ENCODE results near the gene DPP3. TPM values are rescaled to one million over a fixed set of nuclear protein-coding genes. Genes with fewer than 3 reads are reported as not detected.

The DPP3 gene
- total and polyA plus RNA-seq, 9 donors: 18.5 to 27.2 (median 23.0) TPM

DNA sequence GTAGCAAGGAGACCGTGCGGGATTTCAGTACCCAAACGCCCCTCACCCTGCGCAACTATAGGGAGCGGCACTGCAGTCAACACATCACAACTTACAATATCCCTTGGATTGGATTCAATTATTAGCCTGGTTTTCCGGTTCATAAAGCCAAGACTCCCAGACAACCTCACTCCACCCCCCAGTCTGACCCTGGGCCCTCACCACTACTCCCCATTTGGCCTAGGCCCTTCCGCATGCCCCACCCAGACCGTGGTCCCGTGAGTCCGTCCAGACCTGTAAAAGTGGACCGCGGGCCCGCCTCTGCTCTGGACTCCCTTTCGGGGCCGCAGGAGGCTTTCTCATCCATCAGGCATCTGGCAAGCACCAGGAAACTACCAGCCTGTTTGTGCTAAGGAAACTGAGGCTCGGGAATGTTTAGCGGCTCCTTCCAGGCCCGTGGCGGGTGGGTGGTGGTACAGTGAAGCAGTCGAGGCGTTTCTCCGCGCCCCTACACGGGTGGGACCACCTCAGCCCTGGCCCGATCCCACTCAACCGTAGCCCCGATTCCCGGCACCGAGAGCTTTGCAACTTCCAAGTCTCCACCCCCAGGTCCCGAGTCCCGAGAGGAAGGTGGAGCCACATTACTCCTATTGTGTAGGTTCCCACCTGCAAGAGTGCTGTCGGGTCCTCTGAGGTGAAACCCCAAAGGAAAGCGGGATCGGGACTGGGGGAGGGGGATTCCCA lies 679 bp upstream of the DPP3 start:
- peak overlapping the region; percentile 93 for H3K27ac ChIP-seq (ENCODE audit: low read length)
- under 1% methylated on average over 29 of the region's 34 CpGs for WGBS (ENCODE audit: insufficient coverage)
- peak overlapping the region; percentile 91 for H3K4me3 ChIP-seq (ENCODE audit: low read length)
- H3K36me3 ChIP-seq (ENCODE audit: control insufficient read depth, insufficient read depth, low read length): peaks cover 7% of the 10 kb centered on the region
- H3K9me3 ChIP-seq (replicated peaks; ENCODE audit: control insufficient read depth, low read depth, low read length): no peaks in the 10 kb centered on the region
- H3K27me3 ChIP-seq (ENCODE audit: control insufficient read depth, insufficient read depth, low read length): no peaks in the 10 kb centered on the region
- H3K4me1 ChIP-seq (ENCODE audit: control insufficient read depth, insufficient read depth, low read length): peaks cover 47% of the 10 kb centered on the region
- peak; percentile 55 for DNase-seq

GRCh38 chr11:66484806-66485380 lies 4.7 kb downstream of the DPP3 start:
- H3K9me3 ChIP-seq (replicated peaks; ENCODE audit: control insufficient read depth, low read depth, low read length): no peaks in the 10 kb centered on the region
- peaks cover 42% of the 10 kb centered on the region for H3K36me3 ChIP-seq (ENCODE audit: control insufficient read depth, insufficient read depth, low read length)
- H3K4me1 ChIP-seq (ENCODE audit: control insufficient read depth, insufficient read depth, low read length): peaks cover 14% of the 10 kb centered on the region
- H3K4me3 ChIP-seq (ENCODE audit: low read length): no peak overlapping the region
- H3K27me3 ChIP-seq (ENCODE audit: control insufficient read depth, insufficient read depth, low read length): no peaks in the 10 kb centered on the region
- WGBS (ENCODE audit: insufficient coverage): 85% methylated on average over 3 of the region's 7 CpGs
- no peak overlapping the region for H3K27ac ChIP-seq (ENCODE audit: low read length)
- DNase-seq: no peak

DNA sequence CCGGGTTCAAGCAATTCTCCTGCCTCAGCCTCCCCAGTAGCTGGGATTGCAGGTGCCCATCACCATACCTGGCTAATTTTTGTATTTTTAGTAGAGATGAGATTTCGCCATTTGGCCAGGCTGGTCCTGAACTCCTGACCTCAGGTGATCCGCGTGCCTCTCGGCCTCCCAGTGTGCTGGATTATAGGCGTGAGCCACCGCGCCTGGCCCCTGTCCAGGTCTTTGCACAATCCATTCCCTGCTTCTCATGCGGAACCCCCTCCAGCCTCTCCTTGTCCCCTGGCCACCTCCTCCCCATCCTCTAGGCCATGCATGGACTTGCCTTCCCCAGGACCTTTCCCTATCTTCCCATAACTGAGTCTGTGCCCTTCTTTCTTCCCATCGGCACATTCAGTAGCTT lies 8.7 kb downstream of the DPP3 start:
- Histone ChIP-seq H3K4me3 (ENCODE audit: low read length) (no peak overlapping the region), H3K27me3 (ENCODE audit: control insufficient read depth, insufficient read depth, low read length) (no peaks in the 10 kb centered on the region), H3K36me3 (ENCODE audit: control insufficient read depth, insufficient read depth, low read length) (peaks cover 66% of the 10 kb centered on the region), H3K4me1 (ENCODE audit: control insufficient read depth, insufficient read depth, low read length) (no peaks in the 10 kb centered on the region), H3K9me3 (replicated peaks; ENCODE audit: control insufficient read depth, low read depth, low read length) (no peaks in the 10 kb centered on the region), H3K27ac (ENCODE audit: low read length) (no peak overlapping the region)
- WGBS (ENCODE audit: insufficient coverage): 90% methylated on average over 8 of the region's 10 CpGs
- DNase-seq: no peak

DNA sequence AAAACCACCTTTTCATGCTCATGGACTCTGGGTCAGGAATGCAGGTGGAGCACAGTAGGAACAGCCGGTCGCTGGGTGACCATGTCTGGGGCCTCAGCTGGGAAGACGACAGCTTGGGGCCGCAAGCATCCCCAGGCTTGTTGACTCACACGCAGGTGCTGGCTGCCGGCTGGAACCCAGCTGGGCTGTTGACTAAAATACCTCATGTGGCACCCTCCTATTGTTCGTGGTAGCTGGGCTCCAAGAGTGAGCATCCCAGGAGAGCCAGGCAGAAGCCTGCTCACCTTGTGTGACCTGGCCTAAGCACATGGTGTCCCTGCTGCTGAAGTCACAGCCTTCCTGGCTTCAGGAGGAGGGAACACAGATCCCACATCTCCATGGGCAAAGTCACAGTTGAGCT lies 9.4 kb downstream of the DPP3 start:
- H3K36me3 ChIP-seq (ENCODE audit: control insufficient read depth, insufficient read depth, low read length): peaks cover 71% of the 10 kb centered on the region
- H3K27me3 ChIP-seq (ENCODE audit: control insufficient read depth, insufficient read depth, low read length): no peaks in the 10 kb centered on the region
- no peak overlapping the region for H3K27ac ChIP-seq (ENCODE audit: low read length)
- no peaks in the 10 kb centered on the region for H3K4me1 ChIP-seq (ENCODE audit: control insufficient read depth, insufficient read depth, low read length)
- DNase-seq: no peak
- no peak overlapping the region for H3K4me3 ChIP-seq (ENCODE audit: low read length)
- H3K9me3 ChIP-seq (replicated peaks; ENCODE audit: control insufficient read depth, low read depth, low read length): no peaks in the 10 kb centered on the region
- 78% methylated on average over 6 of the region's 7 CpGs for WGBS (ENCODE audit: insufficient coverage)

- DNase-seq: no peak
- H3K4me1 ChIP-seq (ENCODE audit: control insufficient read depth, insufficient read depth, low read length): no peaks in the 10 kb centered on the region
- H3K27ac ChIP-seq (ENCODE audit: low read length): no peak overlapping the region
- peaks cover 72% of the 10 kb centered on the region for H3K36me3 ChIP-seq (ENCODE audit: control insufficient read depth, insufficient read depth, low read length)
- H3K4me3 ChIP-seq (ENCODE audit: low read length): no peak overlapping the region
- H3K27me3 ChIP-seq (ENCODE audit: control insufficient read depth, insufficient read depth, low read length): no peaks in the 10 kb centered on the region
- no peaks in the 10 kb centered on the region for H3K9me3 ChIP-seq (replicated peaks; ENCODE audit: control insufficient read depth, low read depth, low read length)
- WGBS (ENCODE audit: insufficient coverage): 57% methylated on average over 12 of the region's 20 CpGs
These were observed 11.2 kb downstream of the DPP3 start for GRCh38 chr11:66491315-66491935.

DNA sequence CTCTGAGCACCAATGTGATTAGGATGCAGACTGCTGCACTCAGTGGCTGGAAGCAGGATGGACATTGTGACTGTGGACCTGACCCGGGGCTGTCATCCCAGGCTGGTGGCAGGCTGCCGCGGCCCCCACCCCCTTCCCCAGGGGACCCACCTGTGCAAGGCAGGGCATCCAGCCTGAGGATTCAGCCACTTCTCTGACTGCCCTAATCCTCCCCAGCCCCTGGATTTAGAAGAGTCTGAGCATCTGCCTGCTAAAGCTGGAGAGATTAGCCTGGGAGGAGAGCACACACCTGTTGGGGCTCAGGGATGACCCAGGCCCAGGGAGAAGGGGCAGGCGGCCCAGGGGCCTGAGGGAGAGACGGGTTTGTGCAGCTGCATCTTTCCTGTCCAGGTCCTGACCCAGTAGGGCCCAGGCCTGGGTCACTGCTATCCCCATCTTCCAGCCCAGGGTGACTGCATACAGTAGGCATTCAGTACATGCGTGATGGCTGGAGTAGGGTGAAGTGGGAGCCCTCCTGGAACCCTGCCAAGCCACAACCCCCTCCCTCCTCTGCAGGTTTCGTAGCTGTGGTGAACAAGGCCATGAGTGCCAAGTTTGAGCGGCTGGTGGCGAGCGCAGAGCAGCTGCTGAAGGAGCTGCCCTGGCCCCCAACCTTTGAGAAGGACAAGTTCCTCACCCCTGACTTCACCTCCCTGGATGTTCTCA lies 12.1 kb downstream of the DPP3 start:
- H3K4me1 ChIP-seq (ENCODE audit: control insufficient read depth, insufficient read depth, low read length): no peaks in the 10 kb centered on the region
- H3K36me3 ChIP-seq (ENCODE audit: control insufficient read depth, insufficient read depth, low read length): peaks cover 72% of the 10 kb centered on the region
- DNase-seq: no peak
- H3K27ac ChIP-seq (ENCODE audit: low read length): no peak overlapping the region
- 77% methylated on average over 6 of the region's 10 CpGs for WGBS (ENCODE audit: insufficient coverage)
- no peak overlapping the region for H3K4me3 ChIP-seq (ENCODE audit: low read length)
- no peaks in the 10 kb centered on the region for H3K27me3 ChIP-seq (ENCODE audit: control insufficient read depth, insufficient read depth, low read length)
- no peaks in the 10 kb centered on the region for H3K9me3 ChIP-seq (replicated peaks; ENCODE audit: control insufficient read depth, low read depth, low read length)

DNA sequence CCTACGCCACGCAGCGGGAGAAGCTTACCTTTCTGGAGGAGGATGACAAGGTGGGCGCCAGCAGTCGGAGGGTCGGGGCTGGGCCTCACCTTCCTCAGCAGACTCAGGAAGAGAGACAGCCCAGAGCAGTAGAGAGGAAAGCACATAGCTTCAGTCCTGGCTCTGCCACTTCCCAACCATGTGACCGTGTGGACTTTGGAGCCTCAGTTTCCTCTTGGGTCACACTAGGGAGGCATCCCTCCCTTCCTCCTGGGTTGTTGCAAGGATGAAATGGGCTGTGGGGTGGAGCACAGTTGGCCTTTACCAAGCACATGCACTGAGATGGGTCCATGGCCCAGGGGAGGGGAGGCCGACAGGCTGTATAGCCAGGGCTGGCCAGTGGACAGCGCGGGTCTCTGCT lies 12.9 kb downstream of the DPP3 start:
- WGBS (ENCODE audit: insufficient coverage): 93% methylated on average over 9 of the region's 10 CpGs
- Histone ChIP-seq H3K27me3 (ENCODE audit: control insufficient read depth, insufficient read depth, low read length) (no peaks in the 10 kb centered on the region), H3K27ac (ENCODE audit: low read length) (no peak overlapping the region), H3K4me3 (ENCODE audit: low read length) (no peak overlapping the region), H3K4me1 (ENCODE audit: control insufficient read depth, insufficient read depth, low read length) (no peaks in the 10 kb centered on the region), H3K36me3 (ENCODE audit: control insufficient read depth, insufficient read depth, low read length) (peaks cover 67% of the 10 kb centered on the region), H3K9me3 (replicated peaks; ENCODE audit: control insufficient read depth, low read depth, low read length) (no peaks in the 10 kb centered on the region)
- no peak for DNase-seq

DNA sequence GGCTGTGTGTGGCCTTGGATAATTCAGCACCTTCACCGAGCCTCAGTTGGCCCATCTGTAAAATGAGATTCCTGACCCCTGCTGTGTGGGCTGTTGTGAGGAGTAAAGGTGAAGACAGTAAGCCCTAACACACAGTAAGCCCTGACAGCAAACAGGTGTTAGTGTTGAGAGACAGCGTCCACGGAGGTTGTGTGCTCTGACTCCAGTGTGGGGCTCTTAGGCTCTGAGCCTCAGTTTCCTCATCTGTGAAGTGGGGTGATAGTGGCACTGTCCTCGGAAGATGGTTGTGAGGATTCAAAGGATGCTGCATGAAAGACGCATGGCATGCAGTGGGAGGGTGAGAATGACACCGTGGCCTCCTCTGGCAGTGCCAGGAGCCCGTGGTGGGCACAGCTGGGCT lies 14.2 kb downstream of the DPP3 start:
- Histone ChIP-seq H3K27ac (ENCODE audit: low read length) (no peak overlapping the region), H3K36me3 (ENCODE audit: control insufficient read depth, insufficient read depth, low read length) (peaks cover 60% of the 10 kb centered on the region), H3K4me1 (ENCODE audit: control insufficient read depth, insufficient read depth, low read length) (no peaks in the 10 kb centered on the region), H3K4me3 (ENCODE audit: low read length) (no peak overlapping the region), H3K27me3 (ENCODE audit: control insufficient read depth, insufficient read depth, low read length) (no peaks in the 10 kb centered on the region), H3K9me3 (replicated peaks; ENCODE audit: control insufficient read depth, low read depth, low read length) (no peaks in the 10 kb centered on the region)
- DNase-seq: no peak
- WGBS (ENCODE audit: insufficient coverage): 95% methylated on average over 7 of the region's 7 CpGs

DNA sequence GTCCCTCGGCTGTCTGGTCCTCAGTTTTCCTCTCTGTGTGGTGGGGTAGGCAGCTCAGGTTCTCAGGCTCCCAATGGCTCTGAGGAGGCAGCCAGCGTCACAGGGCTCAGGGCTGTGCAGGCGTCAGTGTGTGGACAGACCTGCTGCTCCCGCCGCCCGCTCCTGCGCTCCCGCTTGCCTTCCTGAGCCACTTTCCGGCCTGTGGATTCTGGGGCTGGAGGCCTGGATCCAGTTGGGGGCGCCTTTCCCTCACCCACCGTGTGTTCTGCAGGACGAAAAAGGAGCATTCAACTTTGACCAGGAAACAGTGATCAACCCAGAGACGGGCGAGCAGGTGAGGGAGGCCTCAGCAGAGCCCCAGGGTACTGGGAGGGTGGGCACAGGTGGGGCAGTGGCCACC lies 14.7 kb downstream of the DPP3 start:
- no peak overlapping the region for H3K27ac ChIP-seq (ENCODE audit: low read length)
- no peaks in the 10 kb centered on the region for H3K9me3 ChIP-seq (replicated peaks; ENCODE audit: control insufficient read depth, low read depth, low read length)
- WGBS (ENCODE audit: insufficient coverage): 84% methylated on average over 14 of the region's 14 CpGs
- peaks cover 59% of the 10 kb centered on the region for H3K36me3 ChIP-seq (ENCODE audit: control insufficient read depth, insufficient read depth, low read length)
- no peak overlapping the region for H3K4me3 ChIP-seq (ENCODE audit: low read length)
- no peak for DNase-seq
- H3K27me3 ChIP-seq (ENCODE audit: control insufficient read depth, insufficient read depth, low read length): no peaks in the 10 kb centered on the region
- H3K4me1 ChIP-seq (ENCODE audit: control insufficient read depth, insufficient read depth, low read length): no peaks in the 10 kb centered on the region

DNA sequence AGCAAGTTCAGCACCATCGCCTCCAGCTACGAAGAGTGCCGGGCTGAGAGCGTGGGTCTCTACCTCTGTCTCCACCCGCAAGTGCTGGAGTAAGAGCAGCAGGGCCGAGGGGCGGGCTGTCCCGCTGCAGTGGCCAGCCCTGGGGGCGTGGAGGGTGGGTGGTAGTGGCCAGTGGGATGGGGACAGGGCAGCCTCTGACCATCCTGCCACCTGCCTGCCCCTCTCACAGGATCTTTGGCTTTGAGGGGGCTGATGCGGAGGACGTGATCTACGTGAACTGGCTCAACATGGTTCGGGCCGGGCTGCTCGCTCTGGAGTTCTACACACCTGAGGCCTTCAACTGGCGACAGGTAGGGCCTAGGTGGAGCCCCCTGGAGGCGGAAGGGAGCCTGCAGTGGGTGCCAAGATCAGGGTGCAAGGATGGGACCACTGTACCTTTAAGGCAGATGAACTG lies 15.2 kb downstream of the DPP3 start:
- Histone ChIP-seq H3K4me3 (ENCODE audit: low read length) (no peak overlapping the region), H3K9me3 (replicated peaks; ENCODE audit: control insufficient read depth, low read depth, low read length) (no peaks in the 10 kb centered on the region), H3K36me3 (ENCODE audit: control insufficient read depth, insufficient read depth, low read length) (peaks cover 63% of the 10 kb centered on the region), H3K27ac (ENCODE audit: low read length) (no peak overlapping the region), H3K4me1 (ENCODE audit: control insufficient read depth, insufficient read depth, low read length) (no peaks in the 10 kb centered on the region), H3K27me3 (ENCODE audit: control insufficient read depth, insufficient read depth, low read length) (no peaks in the 10 kb centered on the region)
- DNase-seq: no peak
- 85% methylated on average over 12 of the region's 17 CpGs for WGBS (ENCODE audit: insufficient coverage)
